Spleen (tissue), 7 donors: Measurements from ENCODE around the gene ARID3B.

Experiments
- POLR2A ChIP-seq, 3 donors: fragments of 450-650 bp; IDR thresholded peaks; one replicate each; pipeline ENCODE4 v1.5.1; 2017; ENCODE audit warnings: antibody characterized with exemption in 3 of 3, mild to moderate bottlenecking in 1 of 3
- POLR2AphosphoS5 ChIP-seq, 3 donors: sonication (generic); formaldehyde crosslinking; IDR thresholded peaks; one replicate each; pipeline ENCODE4 v1.5.1; 2017; ENCODE audit warnings: antibody characterized with exemption in 3 of 3
- TF ChIP-seq, protein P1 (sequence below), 11 experiments: fragments of 200-600 bp in 7 of 11; fragments of 450-650 bp in 4 of 11; sonication (generic) in 4 of 11; IDR thresholded peaks in 8 of 11; conservative IDR thresholded peaks in 3 of 11; 1 replicate in 7 of 11; 2 replicates in 4 of 11; pipeline versions ENCODE4 v1.4.0 to v1.8.0; 2016 to 2021; ENCODE audit warnings: antibody characterized with exemption in 11 of 11, inconsistent platforms in 4 of 11, mild to moderate bottlenecking in 1 of 11
- donor health status: DM: no; HTN: no; CAD: no; lungs with moderate emphysema.
- donor health status: DM: no; HTN: no; CAD: no.
- donor health status: DM: no; HTN: no; CAD: no.

GRCh38 chr15:74551714-74552113 lies 10.7 kb downstream of the ARID3B start:
- TF ChIP-seq, protein P1, sequence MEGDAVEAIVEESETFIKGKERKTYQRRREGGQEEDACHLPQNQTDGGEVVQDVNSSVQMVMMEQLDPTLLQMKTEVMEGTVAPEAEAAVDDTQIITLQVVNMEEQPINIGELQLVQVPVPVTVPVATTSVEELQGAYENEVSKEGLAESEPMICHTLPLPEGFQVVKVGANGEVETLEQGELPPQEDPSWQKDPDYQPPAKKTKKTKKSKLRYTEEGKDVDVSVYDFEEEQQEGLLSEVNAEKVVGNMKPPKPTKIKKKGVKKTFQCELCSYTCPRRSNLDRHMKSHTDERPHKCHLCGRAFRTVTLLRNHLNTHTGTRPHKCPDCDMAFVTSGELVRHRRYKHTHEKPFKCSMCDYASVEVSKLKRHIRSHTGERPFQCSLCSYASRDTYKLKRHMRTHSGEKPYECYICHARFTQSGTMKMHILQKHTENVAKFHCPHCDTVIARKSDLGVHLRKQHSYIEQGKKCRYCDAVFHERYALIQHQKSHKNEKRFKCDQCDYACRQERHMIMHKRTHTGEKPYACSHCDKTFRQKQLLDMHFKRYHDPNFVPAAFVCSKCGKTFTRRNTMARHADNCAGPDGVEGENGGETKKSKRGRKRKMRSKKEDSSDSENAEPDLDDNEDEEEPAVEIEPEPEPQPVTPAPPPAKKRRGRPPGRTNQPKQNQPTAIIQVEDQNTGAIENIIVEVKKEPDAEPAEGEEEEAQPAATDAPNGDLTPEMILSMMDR (IDR thresholded peaks at IDR 0.05 in 8 of 11, conservative IDR thresholded peaks at IDR 0.05 in 3 of 11) = no peak
- TF ChIP-seq POLR2A (IDR thresholded peaks at IDR 0.05) = no peak
- no peak for TF ChIP-seq POLR2AphosphoS5 (IDR thresholded peaks at IDR 0.05)
